ENCODE results near the gene BLMH. TPM values are rescaled to one million over a fixed set of nuclear protein-coding genes. Genes with fewer than 3 reads are reported as not detected.

BLMH gene
- total RNA-seq, 1 experiment from 2014 or later = 33.7 TPM

GRCh38 chr17:30241051-30241450 is 50.7 kb downstream of the BLMH start:
- Mint-ChIP-seq H3K9me3 (ENCODE audit: low read depth, unreplicated experiment) (no peaks in the 10 kb centered on the region), H3K4me1 (ENCODE audit: low read depth, unreplicated experiment) (no peaks in the 10 kb centered on the region), H3K4me3 (ENCODE audit: low read depth, unreplicated experiment) (no peak overlapping the region), H3K27me3 (ENCODE audit: unreplicated experiment) (peaks cover 33% of the 10 kb centered on the region), H3K36me3 (ENCODE audit: insufficient read depth, unreplicated experiment) (peaks cover 8% of the 10 kb centered on the region), H3K27ac (ENCODE audit: unreplicated experiment) (no peak overlapping the region)
- intact Hi-C loops (cut with micrococcal nuclease; ENCODE audit: unreplicated experiment) = no loop called here
- DNase-seq = no peak
- TF ChIP-seq CTCF (IDR thresholded peaks at IDR 0.05; ENCODE audit: unreplicated experiment) = no peak
- no TSS peak for BruUV-seq (replicated peaks)
- CTCF ChIA-PET = no interaction called here

- H3K27ac Mint-ChIP-seq (ENCODE audit: unreplicated experiment) = no peak overlapping the region
- intact Hi-C loops (cut with micrococcal nuclease; ENCODE audit: unreplicated experiment) = no loop called here
- no TSS peak for BruUV-seq (replicated peaks)
- CTCF ChIA-PET = no interaction called here
- peaks cover 42% of the 10 kb centered on the region for H3K27me3 Mint-ChIP-seq (ENCODE audit: unreplicated experiment)
- no peak for DNase-seq
- no peak overlapping the region for H3K4me3 Mint-ChIP-seq (ENCODE audit: low read depth, unreplicated experiment)
- H3K36me3 Mint-ChIP-seq (ENCODE audit: insufficient read depth, unreplicated experiment) = peaks cover 6% of the 10 kb centered on the region
- H3K9me3 Mint-ChIP-seq (ENCODE audit: low read depth, unreplicated experiment) = no peaks in the 10 kb centered on the region
- H3K4me1 Mint-ChIP-seq (ENCODE audit: low read depth, unreplicated experiment) = no peaks in the 10 kb centered on the region
- no peak for TF ChIP-seq CTCF (IDR thresholded peaks at IDR 0.05; ENCODE audit: unreplicated experiment)
Observed at GRCh38 chr17:30240177-30240576, 51.6 kb downstream of the BLMH start.

GRCh38 chr17:30239089-30239462 is 52.7 kb downstream of the BLMH start:
- no peak for TF ChIP-seq CTCF (IDR thresholded peaks at IDR 0.05; ENCODE audit: unreplicated experiment)
- Mint-ChIP-seq H3K27me3 (ENCODE audit: unreplicated experiment) (peaks cover 53% of the 10 kb centered on the region), H3K4me3 (ENCODE audit: low read depth, unreplicated experiment) (no peak overlapping the region), H3K27ac (ENCODE audit: unreplicated experiment) (no peak overlapping the region), H3K36me3 (ENCODE audit: insufficient read depth, unreplicated experiment) (no peaks in the 10 kb centered on the region), H3K9me3 (ENCODE audit: low read depth, unreplicated experiment) (no peaks in the 10 kb centered on the region), H3K4me1 (ENCODE audit: low read depth, unreplicated experiment) (no peaks in the 10 kb centered on the region)
- no peak for DNase-seq
- intact Hi-C loops (cut with micrococcal nuclease; ENCODE audit: unreplicated experiment) = loop anchor here (5.0 to 10.0 kb wide), 2 partner anchors 114 to 137 kb away; no protein-coding TSS in a partner anchor
- CTCF ChIA-PET = interaction anchor here (0.6 to 5.1 kb wide), 2 partner anchors 134 to 455 kb away, joined by 3 to 29 read pairs; no protein-coding TSS in a partner anchor
- BruUV-seq (replicated peaks) = no TSS peak

GRCh38 chr17:30238387-30239088 is 53.2 kb downstream of the BLMH start:
- Mint-ChIP-seq H3K27ac (ENCODE audit: unreplicated experiment) (no peak overlapping the region), H3K4me3 (ENCODE audit: low read depth, unreplicated experiment) (no peak overlapping the region), H3K36me3 (ENCODE audit: insufficient read depth, unreplicated experiment) (no peaks in the 10 kb centered on the region), H3K9me3 (ENCODE audit: low read depth, unreplicated experiment) (no peaks in the 10 kb centered on the region), H3K4me1 (ENCODE audit: low read depth, unreplicated experiment) (no peaks in the 10 kb centered on the region), H3K27me3 (ENCODE audit: unreplicated experiment) (peaks cover 59% of the 10 kb centered on the region)
- no peak for TF ChIP-seq CTCF (IDR thresholded peaks at IDR 0.05; ENCODE audit: unreplicated experiment)
- CTCF ChIA-PET = interaction anchor here (5.1 kb wide), 1 partner anchor 133 kb away, joined by 29 read pairs; no protein-coding TSS in a partner anchor
- DNase-seq = no peak
- BruUV-seq (replicated peaks) = no TSS peak
- intact Hi-C loops (cut with micrococcal nuclease; ENCODE audit: unreplicated experiment) = loop anchor here (5.0 to 10.0 kb wide), 2 partner anchors 114 to 136 kb away; no protein-coding TSS in a partner anchor
